Adrenal gland (tissue), 5 donors: ENCODE data around the gene BTBD9.

Experiments used
- POLR2A ChIP-seq, 2 donors: fragments of 450-650 bp; IDR thresholded peaks; one replicate each; pipeline ENCODE4 v1.6.1; 2017; ENCODE audit warnings: antibody characterized with exemption in 2 of 2, mild to moderate bottlenecking in 2 of 2, moderate library complexity in 1 of 2
- TF ChIP-seq, protein P1 (sequence below), 6 experiments: fragments of 450-650 bp in 4 of 6; fragments of 200-600 bp in 2 of 6; sonication (generic) in 1 of 6; IDR thresholded peaks; 1 replicate in 5 of 6; 2 replicates in 1 of 6; pipeline versions ENCODE4 v1.5.1 to v1.8.0; 2016 to 2021; ENCODE audit warnings: antibody characterized with exemption in 6 of 6, mild to moderate bottlenecking in 2 of 6, moderate library complexity in 1 of 6
- donor health status: DM: no; HTN: no; CAD: no.

- TF ChIP-seq POLR2A (IDR thresholded peaks at IDR 0.05) = no peak
- TF ChIP-seq, protein P1, sequence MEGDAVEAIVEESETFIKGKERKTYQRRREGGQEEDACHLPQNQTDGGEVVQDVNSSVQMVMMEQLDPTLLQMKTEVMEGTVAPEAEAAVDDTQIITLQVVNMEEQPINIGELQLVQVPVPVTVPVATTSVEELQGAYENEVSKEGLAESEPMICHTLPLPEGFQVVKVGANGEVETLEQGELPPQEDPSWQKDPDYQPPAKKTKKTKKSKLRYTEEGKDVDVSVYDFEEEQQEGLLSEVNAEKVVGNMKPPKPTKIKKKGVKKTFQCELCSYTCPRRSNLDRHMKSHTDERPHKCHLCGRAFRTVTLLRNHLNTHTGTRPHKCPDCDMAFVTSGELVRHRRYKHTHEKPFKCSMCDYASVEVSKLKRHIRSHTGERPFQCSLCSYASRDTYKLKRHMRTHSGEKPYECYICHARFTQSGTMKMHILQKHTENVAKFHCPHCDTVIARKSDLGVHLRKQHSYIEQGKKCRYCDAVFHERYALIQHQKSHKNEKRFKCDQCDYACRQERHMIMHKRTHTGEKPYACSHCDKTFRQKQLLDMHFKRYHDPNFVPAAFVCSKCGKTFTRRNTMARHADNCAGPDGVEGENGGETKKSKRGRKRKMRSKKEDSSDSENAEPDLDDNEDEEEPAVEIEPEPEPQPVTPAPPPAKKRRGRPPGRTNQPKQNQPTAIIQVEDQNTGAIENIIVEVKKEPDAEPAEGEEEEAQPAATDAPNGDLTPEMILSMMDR (IDR thresholded peaks at IDR 0.05) = no peak
Observed at GRCh38 chr6:38245295-38245694, 394.4 kb downstream of the BTBD9 start.
